ENCODE data around the gene HIGD1B. TPM values are rescaled to one million over a fixed set of nuclear protein-coding genes. Genes with fewer than 3 reads are reported as not detected.

The HIGD1B gene
- total and polyA plus RNA-seq, 2 of the 13 experiments (the other 11 are each of a cell fraction or from before 2014, with no cell fraction given): not detected

- peak; percentile 65 for TF ChIP-seq HNRNPLL (IDR thresholded peaks at IDR 0.05; ENCODE audit: low read depth, low read length, poor library complexity, severe bottlenecking)
- TF ChIP-seq, protein P1, sequence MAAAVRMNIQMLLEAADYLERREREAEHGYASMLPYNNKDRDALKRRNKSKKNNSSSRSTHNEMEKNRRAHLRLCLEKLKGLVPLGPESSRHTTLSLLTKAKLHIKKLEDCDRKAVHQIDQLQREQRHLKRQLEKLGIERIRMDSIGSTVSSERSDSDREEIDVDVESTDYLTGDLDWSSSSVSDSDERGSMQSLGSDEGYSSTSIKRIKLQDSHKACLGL (CRISPR knock-in tag; IDR thresholded peaks at IDR 0.05): peak; percentile 53; the same call in 1 of the 2 replicates
- TF ChIP-seq ZFYVE20 (CRISPR knock-in tag; IDR thresholded peaks at IDR 0.05; ENCODE audit: borderline replicate concordance, low read depth): 0 out of 2 replicates have a peak, but pooled peaks have one; percentile 1
- TF ChIP-seq ZNF124 (CRISPR knock-in tag; IDR thresholded peaks at IDR 0.05): no peak
- no peak for TF ChIP-seq RBM39 (IDR thresholded peaks at IDR 0.05; ENCODE audit: low read depth, low read length, poor library complexity, severe bottlenecking)
- no peak for TF ChIP-seq ZNF672 (CRISPR knock-in tag; IDR thresholded peaks at IDR 0.05)
- TF ChIP-seq GABPB1 (CRISPR knock-in tag; IDR thresholded peaks at IDR 0.05): peak; percentile 26; the same call in 1 of the 2 replicates
- TF ChIP-seq ADNP (CRISPR knock-in tag; IDR thresholded peaks at IDR 0.05): no peak
- TF ChIP-seq MTF2 (CRISPR knock-in tag; IDR thresholded peaks at IDR 0.05; ENCODE audit: borderline replicate concordance): 0 out of 2 replicates have a peak, but pooled peaks have one; percentile 48
- no peak for TF ChIP-seq REL (CRISPR knock-in tag; conservative IDR thresholded peaks at IDR 0.05)
- no peak for TF ChIP-seq KLF6 (CRISPR knock-in tag; IDR thresholded peaks at IDR 0.05)
- no peak for TF ChIP-seq SNAPC4 (CRISPR knock-in tag; IDR thresholded peaks at IDR 0.05)
- TF ChIP-seq ASH2L (IDR thresholded peaks at IDR 0.05; ENCODE audit: insufficient read length, low read depth, low read length): no peak
- no peak for TF ChIP-seq NFIC (IDR thresholded peaks at IDR 0.05; ENCODE audit: low read length)
- peak; percentile 97 for TF ChIP-seq EZH2 (conservative IDR thresholded peaks at IDR 0.05; ENCODE audit: low read depth, low read length)
- TF ChIP-seq THYN1 (CRISPR knock-in tag; IDR thresholded peaks at IDR 0.05; ENCODE audit: borderline replicate concordance, low read depth): no peak
- no peak for TF ChIP-seq ZUFSP (CRISPR knock-in tag; IDR thresholded peaks at IDR 0.05; ENCODE audit: borderline replicate concordance)
- TF ChIP-seq ZNF530 (CRISPR knock-in tag; IDR thresholded peaks at IDR 0.05; ENCODE audit: low read depth): no peak
- no peak for TF ChIP-seq ZNF569 (CRISPR knock-in tag; IDR thresholded peaks at IDR 0.05; ENCODE audit: borderline replicate concordance)
Observed at GRCh38 chr17:44830359-44831288, 17.1 kb upstream of the HIGD1B start (continued).

All from HepG2 (cell line).